HG03064 (cell line): ENCODE results near the gene SVEP1.
"Not testable (repeated sequence)": the region's sequence is repeated elsewhere in the genome, so short reads cannot be mapped to it uniquely, and the experiment has no call there.

Source experiments
- ATAC-seq: cut with Tn5 transposase; IDR thresholded peaks from one replicate; pipeline ENCODE4 v1.9.1; 2021; ENCODE audit warnings: low read depth; ENCODE audit not compliant: unreplicated experiment

Gene SVEP1

DNA sequence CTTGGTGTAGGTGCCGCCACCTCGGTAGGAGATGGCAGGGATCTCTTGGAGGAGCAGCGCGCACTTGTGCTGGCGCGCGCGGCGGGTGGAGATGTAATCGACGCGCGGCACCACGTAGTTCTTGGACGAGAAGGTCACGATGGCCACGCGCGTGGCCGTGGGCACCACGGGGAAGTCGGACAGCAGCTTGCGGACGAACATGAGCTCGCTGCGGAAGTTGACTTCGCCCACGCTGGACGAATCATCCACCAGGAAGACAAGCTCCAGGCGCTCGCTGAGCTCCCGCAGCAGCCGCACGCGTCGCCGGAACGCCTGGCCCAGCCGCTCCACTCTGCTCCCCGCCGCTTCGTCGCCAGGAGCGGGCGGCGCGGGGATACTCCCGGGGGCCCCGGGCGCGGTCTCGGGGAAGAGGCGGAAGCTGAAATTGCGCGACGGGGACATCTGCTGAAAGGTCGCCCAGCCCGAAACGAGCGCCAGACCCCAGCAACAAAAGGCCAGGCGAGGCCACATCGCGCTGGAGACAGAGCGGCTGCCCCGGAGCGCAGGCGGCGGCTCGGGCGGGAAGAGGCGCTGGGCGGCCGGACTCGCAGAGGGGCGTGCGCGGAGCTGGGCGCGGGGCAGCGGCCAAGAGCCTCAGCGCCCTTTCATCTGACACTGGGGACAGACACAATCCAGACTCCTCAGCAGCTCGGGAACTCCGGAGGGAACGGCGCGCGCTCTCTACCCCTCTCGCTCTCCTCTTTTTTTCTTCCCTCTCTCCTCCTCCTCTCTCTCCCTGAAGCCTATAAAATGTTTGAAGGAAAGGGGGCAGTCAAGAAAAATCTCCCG is at the start of gene SVEP1:
SVEP1 (minus strand) TSS at position 708 of the 828 bp plus-strand sequence; CDS start at position 510, 198 bp downstream.
- ATAC-seq: no peak

DNA sequence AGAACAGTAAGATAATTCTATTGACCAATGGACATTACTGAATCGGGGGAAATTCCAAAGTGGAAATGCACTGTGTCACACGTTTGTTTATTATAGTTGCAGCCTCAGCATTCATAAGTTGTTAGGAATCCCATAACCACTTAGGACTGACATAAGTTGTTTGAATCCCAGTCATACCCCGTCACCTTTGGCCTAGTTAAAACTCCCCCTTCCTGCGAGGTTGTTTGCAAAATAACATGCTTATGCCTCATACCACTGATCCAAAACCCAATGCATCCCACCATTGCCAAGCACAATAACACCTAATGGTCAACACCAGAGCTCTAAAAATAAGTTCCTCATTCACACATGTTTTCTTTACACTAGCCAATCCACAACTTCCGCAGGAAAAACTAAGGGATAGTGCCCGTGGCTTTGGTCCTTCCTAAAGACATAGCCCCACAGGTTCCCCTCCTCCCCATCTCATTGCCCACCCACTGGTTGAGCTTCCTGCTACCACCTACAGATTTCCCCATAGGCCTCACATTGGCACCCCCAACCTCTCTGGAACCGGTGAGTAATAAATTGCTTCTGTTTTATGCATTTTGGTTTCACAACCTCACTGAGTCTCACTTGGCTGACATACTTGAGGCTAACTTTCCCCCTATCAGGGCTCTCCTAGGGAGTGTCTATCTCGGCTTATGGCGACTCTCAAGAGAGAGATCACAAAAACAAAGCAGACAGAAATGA is 46.7 kb upstream of the SVEP1 start:
- ATAC-seq: peak; percentile 74

- ATAC-seq: no peak
Observed at GRCh38 chr9:110623462-110624025, 44.0 kb upstream of the SVEP1 start.

GRCh38 chr9:110622368-110622767 is 42.8 kb upstream of the SVEP1 start:
- ATAC-seq: no peak

DNA sequence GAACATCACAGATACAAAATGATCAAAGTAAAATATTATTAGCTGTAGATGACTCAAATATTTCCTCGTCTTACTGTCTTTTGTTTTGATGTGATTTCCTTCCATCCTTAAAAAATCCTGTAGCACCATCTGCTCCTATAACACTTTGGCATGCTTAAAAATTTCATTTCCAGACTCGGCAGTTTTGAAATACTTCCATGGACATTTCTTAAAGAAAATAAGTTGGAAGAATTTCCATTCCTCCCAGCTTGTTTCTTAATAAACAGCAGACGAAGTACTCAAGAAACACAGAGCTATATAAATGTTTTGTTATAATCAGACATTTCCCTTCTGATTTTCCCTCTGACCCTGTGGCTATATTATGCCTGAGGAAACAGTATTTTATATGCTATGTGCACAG is 41.2 kb upstream of the SVEP1 start:
- no peak for ATAC-seq

GRCh38 chr9:110619831-110620230 is 40.3 kb upstream of the SVEP1 start:
- ATAC-seq: no peak

DNA sequence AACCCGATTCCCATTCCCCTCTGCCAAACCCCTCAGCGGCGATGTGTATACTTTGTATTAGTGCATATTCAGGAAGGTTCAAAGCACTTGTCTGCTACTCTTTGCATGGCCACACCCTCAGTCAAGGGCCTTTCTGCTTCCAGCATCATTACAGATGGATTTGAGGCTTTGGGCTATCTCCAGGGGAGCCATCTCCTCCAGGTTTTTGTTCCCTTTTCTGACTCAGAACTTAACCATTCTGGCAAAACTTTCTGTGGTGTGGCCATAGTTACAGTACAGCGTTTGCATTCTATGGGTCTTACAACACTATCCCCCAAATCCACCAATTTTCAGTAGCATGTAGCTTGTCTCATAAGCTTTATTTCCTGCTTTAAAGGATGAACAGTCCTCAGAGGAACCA is 36.0 kb upstream of the SVEP1 start:
- no peak for ATAC-seq

DNA sequence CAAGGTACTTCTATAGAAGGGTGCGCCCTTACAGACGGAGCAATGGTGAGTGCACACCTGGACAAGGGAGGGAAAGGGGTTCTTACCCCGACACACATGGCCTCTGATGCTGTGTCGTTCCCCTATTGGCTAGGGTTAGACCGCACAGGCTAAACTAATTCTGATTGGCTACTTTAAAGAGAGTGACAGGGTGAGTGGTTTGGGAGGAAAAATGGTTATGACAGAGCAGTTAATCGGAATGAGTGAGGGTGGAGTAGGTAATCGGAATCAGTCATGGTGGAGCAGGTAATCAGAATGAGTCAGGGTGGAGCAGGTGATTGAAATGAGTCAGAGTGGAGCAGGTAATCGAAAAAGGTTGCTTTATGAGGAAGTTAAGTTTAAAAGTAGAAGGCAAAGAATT is 35.0 kb upstream of the SVEP1 start:
- ATAC-seq: not testable (repeated sequence)

- no peak for ATAC-seq
Observed at GRCh38 chr9:110606179-110606790, 26.7 kb upstream of the SVEP1 start.

DNA sequence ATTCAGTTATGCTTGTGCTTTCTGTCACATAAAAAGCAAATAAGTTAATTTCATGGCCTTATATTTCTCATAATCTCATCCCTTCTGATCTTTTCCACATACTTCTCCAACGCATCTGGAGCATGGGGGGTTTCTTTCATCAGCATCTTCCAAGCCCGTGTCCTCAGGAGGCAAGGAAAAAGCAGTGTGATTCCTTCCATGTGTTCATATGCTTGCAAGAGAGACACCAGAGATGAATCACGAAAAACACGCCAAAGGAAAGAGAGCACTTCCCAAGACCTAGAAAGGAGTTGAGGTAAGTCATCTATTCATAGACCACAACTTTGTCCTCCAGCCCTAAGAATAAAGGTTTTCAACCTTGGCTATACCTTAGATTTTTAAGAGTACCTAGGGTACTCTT is 26.0 kb upstream of the SVEP1 start:
- no peak for ATAC-seq

GRCh38 chr9:110604171-110604601 is 24.6 kb upstream of the SVEP1 start:
- ATAC-seq: no peak

DNA sequence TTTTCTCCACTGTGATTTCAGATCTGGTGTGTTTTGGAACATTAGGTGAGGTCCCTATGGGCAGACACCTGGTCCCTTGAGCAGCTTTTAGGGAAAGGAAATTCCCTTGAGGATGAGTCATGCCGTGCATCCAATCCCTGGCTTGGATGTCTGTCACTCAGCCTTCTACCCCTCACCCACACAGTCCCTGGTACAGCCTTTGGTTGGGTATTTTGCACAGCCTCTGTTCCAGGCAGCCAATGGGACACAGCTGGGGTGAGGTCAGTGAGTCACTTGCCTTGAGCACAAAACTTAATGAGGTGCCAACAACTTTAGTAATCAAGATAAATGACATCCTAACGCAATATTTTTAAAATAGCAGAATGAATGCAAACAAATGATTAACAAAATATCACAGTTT is 22.7 kb upstream of the SVEP1 start:
- no peak for ATAC-seq

DNA sequence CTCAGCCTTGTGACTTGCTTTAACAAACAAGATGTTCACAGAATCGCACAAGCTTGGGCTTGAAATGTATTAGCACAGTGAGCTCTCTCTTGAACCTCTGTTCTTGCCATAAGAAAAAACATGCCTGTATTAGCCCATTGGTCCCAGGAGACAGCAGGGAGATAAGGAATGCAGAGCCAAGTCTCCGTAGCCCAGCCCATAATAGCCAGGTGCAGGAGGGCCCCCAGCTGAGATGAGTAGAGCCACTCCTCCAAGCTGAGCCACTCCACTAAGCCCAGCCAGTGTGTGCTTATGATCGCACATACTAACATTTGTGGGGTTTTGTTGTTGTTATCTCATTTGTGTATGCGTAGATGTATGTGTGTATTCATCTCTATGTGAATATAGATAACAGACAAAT is 21.6 kb upstream of the SVEP1 start:
- no peak for ATAC-seq

- no peak for ATAC-seq
Observed at GRCh38 chr9:110599468-110599867, 19.9 kb upstream of the SVEP1 start.

- no peak for ATAC-seq
Observed at GRCh38 chr9:110592044-110592830, 12.7 kb upstream of the SVEP1 start.

DNA sequence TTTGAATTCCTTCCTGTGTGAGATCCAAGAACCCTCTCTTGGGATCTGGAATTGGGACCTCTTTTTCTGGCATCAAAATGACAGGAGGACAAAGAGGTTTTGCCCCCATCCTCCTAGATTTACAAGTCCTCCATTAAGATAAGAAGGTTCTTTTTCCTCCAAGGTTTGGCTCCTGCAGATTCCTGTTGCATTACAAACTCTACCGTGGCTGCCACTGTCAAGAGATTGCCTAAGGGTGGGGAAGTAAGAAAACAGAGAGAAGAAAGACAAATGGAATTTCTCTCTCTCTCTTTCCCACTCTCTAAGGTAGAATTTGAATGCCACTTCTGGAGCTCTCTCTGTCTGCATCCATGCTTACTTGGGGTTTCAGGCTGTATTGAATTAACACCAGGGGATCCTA is 12.0 kb upstream of the SVEP1 start:
- ATAC-seq: no peak

- no peak for ATAC-seq
Observed at GRCh38 chr9:110590816-110591215, 11.3 kb upstream of the SVEP1 start.

DNA sequence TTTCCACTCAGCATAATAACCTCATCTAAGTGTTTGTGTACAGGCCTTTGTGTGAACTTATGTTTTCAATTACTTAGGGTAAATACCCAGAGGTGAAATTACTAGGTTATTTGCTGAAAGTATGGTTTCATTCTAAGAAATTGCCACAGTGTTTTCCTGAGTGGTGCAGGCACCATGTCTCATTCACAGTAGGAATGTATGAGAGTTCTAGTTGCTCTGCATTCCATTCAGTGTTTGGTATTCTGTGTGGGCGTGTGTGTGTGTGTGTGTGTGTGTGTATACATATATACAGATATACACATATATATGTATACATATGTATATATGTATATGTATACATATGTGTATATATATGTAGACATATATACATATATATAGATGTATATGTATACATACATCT is 8.8 kb upstream of the SVEP1 start:
- no peak for ATAC-seq

- no peak for ATAC-seq
Observed at GRCh38 chr9:110583237-110583636, 3.7 kb upstream of the SVEP1 start.

- no peak for ATAC-seq
Observed at GRCh38 chr9:110582156-110582555, 2.6 kb upstream of the SVEP1 start.
